Hepatic stellate cell (primary cell): ENCODE measurements around the gene TSHZ3.

ENCODE experiments used
- DNase-seq: peaks from one replicate; pipeline ENCODE4 v3.0.0; 2011; ENCODE audit warnings: low spot score

Gene TSHZ3

GRCh38 chr19:31312009-31312676 lies 37.1 kb downstream of the TSHZ3 start:
- peak; percentile 70 for DNase-seq

- no peak for DNase-seq
Observed at GRCh38 chr19:31310432-31311133, 38.7 kb downstream of the TSHZ3 start.

GRCh38 chr19:31308781-31309180 lies 40.5 kb downstream of the TSHZ3 start:
- no peak for DNase-seq

GRCh38 chr19:31307071-31307669 lies 42.1 kb downstream of the TSHZ3 start:
- no peak for DNase-seq

- no peak for DNase-seq
Observed at GRCh38 chr19:31306006-31306753, 43.1 kb downstream of the TSHZ3 start.

GRCh38 chr19:31304831-31305312 lies 44.4 kb downstream of the TSHZ3 start:
- DNase-seq, result no peak

GRCh38 chr19:31303262-31303815 lies 45.9 kb downstream of the TSHZ3 start:
- DNase-seq, result no peak

GRCh38 chr19:31301306-31301980 lies 47.8 kb downstream of the TSHZ3 start:
- DNase-seq, result no peak

GRCh38 chr19:31300422-31300821 lies 48.8 kb downstream of the TSHZ3 start:
- no peak for DNase-seq

- DNase-seq, result no peak
Observed at GRCh38 chr19:31299665-31300064, 49.6 kb downstream of the TSHZ3 start.

- no peak for DNase-seq
Observed at GRCh38 chr19:31297991-31298390, 51.2 kb downstream of the TSHZ3 start.

- no peak for DNase-seq
Observed at GRCh38 chr19:31296741-31297390, 52.4 kb downstream of the TSHZ3 start.

- DNase-seq, result no peak
Observed at GRCh38 chr19:31294189-31294588, 55.0 kb downstream of the TSHZ3 start.

GRCh38 chr19:31292639-31293185 lies 56.5 kb downstream of the TSHZ3 start:
- DNase-seq, result no peak

- DNase-seq, result no peak
Observed at GRCh38 chr19:31290931-31291590, 58.2 kb downstream of the TSHZ3 start.

- DNase-seq, result no peak
Observed at GRCh38 chr19:31289976-31290375, 59.3 kb downstream of the TSHZ3 start.

- no peak for DNase-seq
Observed at GRCh38 chr19:31289381-31289880, 59.8 kb downstream of the TSHZ3 start.

- DNase-seq, result no peak
Observed at GRCh38 chr19:31286491-31286890, 62.7 kb downstream of the TSHZ3 start.

- peak; percentile 80 for DNase-seq
Observed at GRCh38 chr19:31285744-31286143, 63.5 kb downstream of the TSHZ3 start.

GRCh38 chr19:31284621-31285020 lies 64.6 kb downstream of the TSHZ3 start:
- no peak for DNase-seq
